ENCODE data around the gene GAL3ST2.

GAL3ST2 gene

GRCh38 chr2:241811952-241812729, 35.5 kb downstream of the GAL3ST2 start:
- TF ChIP-seq ISL1 (CRISPR knock-in tag; IDR thresholded peaks at IDR 0.05): no peak
- no peak for TF ChIP-seq GLIS3 (CRISPR knock-in tag; IDR thresholded peaks at IDR 0.05)
- no peak for TF ChIP-seq ZFP30 (CRISPR knock-in tag; IDR thresholded peaks at IDR 0.05)
- TF ChIP-seq ZC3H10 (CRISPR knock-in tag; IDR thresholded peaks at IDR 0.05): no peak
- TF ChIP-seq, protein P1, sequence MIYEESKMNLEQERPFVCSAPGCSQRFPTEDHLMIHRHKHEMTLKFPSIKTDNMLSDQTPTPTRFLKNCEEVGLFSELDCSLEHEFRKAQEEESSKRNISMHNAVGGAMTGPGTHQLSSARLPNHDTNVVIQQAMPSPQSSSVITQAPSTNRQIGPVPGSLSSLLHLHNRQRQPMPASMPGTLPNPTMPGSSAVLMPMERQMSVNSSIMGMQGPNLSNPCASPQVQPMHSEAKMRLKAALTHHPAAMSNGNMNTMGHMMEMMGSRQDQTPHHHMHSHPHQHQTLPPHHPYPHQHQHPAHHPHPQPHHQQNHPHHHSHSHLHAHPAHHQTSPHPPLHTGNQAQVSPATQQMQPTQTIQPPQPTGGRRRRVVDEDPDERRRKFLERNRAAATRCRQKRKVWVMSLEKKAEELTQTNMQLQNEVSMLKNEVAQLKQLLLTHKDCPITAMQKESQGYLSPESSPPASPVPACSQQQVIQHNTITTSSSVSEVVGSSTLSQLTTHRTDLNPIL (CRISPR knock-in tag; IDR thresholded peaks at IDR 0.05; ENCODE audit: low read depth): no peak
- TF ChIP-seq, protein P2, sequence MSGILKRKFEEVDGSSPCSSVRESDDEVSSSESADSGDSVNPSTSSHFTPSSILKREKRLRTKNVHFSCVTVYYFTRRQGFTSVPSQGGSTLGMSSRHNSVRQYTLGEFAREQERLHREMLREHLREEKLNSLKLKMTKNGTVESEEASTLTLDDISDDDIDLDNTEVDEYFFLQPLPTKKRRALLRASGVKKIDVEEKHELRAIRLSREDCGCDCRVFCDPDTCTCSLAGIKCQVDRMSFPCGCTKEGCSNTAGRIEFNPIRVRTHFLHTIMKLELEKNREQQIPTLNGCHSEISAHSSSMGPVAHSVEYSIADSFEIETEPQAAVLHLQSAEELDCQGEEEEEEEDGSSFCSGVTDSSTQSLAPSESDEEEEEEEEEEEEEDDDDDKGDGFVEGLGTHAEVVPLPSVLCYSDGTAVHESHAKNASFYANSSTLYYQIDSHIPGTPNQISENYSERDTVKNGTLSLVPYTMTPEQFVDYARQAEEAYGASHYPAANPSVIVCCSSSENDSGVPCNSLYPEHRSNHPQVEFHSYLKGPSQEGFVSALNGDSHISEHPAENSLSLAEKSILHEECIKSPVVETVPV (CRISPR knock-in tag; IDR thresholded peaks at IDR 0.05): no peak
- no peak for TF ChIP-seq OSR1 (CRISPR knock-in tag; IDR thresholded peaks at IDR 0.05)
- TF ChIP-seq ZNF70 (CRISPR knock-in tag; IDR thresholded peaks at IDR 0.05): no peak
- TF ChIP-seq TCF4 (CRISPR knock-in tag; IDR thresholded peaks at IDR 0.05; ENCODE audit: borderline replicate concordance): no peak
- TF ChIP-seq, protein P3, sequence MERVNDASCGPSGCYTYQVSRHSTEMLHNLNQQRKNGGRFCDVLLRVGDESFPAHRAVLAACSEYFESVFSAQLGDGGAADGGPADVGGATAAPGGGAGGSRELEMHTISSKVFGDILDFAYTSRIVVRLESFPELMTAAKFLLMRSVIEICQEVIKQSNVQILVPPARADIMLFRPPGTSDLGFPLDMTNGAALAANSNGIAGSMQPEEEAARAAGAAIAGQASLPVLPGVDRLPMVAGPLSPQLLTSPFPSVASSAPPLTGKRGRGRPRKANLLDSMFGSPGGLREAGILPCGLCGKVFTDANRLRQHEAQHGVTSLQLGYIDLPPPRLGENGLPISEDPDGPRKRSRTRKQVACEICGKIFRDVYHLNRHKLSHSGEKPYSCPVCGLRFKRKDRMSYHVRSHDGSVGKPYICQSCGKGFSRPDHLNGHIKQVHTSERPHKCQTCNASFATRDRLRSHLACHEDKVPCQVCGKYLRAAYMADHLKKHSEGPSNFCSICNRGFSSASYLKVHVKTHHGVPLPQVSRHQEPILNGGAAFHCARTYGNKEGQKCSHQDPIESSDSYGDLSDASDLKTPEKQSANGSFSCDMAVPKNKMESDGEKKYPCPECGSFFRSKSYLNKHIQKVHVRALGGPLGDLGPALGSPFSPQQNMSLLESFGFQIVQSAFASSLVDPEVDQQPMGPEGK (CRISPR knock-in tag; IDR thresholded peaks at IDR 0.05; ENCODE audit: borderline replicate concordance): no peak
- TF ChIP-seq, protein P4, sequence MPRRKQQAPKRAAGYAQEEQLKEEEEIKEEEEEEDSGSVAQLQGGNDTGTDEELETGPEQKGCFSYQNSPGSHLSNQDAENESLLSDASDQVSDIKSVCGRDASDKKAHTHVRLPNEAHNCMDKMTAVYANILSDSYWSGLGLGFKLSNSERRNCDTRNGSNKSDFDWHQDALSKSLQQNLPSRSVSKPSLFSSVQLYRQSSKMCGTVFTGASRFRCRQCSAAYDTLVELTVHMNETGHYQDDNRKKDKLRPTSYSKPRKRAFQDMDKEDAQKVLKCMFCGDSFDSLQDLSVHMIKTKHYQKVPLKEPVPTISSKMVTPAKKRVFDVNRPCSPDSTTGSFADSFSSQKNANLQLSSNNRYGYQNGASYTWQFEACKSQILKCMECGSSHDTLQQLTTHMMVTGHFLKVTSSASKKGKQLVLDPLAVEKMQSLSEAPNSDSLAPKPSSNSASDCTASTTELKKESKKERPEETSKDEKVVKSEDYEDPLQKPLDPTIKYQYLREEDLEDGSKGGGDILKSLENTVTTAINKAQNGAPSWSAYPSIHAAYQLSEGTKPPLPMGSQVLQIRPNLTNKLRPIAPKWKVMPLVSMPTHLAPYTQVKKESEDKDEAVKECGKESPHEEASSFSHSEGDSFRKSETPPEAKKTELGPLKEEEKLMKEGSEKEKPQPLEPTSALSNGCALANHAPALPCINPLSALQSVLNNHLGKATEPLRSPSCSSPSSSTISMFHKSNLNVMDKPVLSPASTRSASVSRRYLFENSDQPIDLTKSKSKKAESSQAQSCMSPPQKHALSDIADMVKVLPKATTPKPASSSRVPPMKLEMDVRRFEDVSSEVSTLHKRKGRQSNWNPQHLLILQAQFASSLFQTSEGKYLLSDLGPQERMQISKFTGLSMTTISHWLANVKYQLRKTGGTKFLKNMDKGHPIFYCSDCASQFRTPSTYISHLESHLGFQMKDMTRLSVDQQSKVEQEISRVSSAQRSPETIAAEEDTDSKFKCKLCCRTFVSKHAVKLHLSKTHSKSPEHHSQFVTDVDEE (CRISPR knock-in tag; IDR thresholded peaks at IDR 0.05): no peak
- no peak for TF ChIP-seq ZFP3 (CRISPR knock-in tag; IDR thresholded peaks at IDR 0.05)
- TF ChIP-seq RARB (CRISPR knock-in tag; IDR thresholded peaks at IDR 0.05): no peak
- no peak for ATAC-seq

GRCh38 chr2:241812730-241813643, 36.4 kb downstream of the GAL3ST2 start:
- ATAC-seq: no peak
- TF ChIP-seq, protein P1 (CRISPR knock-in tag; IDR thresholded peaks at IDR 0.05; ENCODE audit: low read depth): no peak

DNA sequence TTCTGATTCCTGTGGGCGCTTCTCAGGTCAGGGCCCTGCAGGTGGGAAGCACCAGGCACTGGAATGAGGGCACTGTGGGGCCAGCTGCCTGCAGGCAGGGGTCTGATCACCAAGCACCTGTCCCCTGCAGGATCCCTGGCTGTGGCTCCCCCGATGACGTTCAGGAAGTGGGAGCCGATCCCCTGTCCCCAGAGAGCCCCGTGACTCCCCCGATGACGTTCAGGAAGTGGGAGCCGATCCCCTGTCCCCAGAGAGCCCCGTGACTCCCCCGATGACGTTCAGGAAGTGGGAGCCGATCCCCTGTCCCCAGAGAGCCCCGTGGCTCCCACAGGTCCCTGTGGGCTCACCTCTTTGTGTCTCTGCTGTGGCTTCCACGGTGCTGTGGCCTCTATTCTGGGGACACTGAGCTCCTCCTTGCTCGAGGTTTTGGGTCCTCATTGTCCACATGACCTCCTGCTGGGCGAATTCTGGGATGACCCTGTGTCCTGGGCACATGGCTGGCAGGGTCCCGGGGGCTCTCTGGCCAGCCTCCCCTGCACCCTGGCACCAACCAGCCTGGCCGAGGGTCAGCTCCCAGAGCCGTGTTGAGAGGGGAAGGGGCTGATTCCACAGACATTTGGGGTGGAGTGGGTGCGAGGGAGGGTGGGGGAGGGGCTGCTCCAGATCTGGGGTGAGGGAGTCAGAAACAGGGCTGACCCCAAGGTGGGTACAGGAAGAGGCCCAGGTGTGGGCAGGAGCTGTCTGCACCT, 37.2 kb downstream of the GAL3ST2 start:
- ATAC-seq: no peak

DNA sequence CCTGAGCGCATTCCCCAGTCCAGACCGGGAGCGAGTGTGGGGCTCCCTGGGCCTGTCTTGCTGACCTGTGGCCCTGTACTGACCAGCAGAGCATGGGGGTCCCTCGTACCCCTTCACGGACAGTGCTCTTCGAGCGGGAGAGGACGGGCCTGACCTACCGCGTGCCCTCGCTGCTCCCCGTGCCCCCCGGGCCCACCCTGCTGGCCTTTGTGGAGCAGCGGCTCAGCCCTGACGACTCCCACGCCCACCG, 37.7 kb downstream of the GAL3ST2 start:
- no peak for ATAC-seq
- TF ChIP-seq, protein P3 (CRISPR knock-in tag; IDR thresholded peaks at IDR 0.05; ENCODE audit: borderline replicate concordance): no peak
- no peak for TF ChIP-seq ZNF8 (CRISPR knock-in tag; IDR thresholded peaks at IDR 0.05)
- TF ChIP-seq CSDC2 (CRISPR knock-in tag; IDR thresholded peaks at IDR 0.05): no peak
- TF ChIP-seq RARB (CRISPR knock-in tag; IDR thresholded peaks at IDR 0.05): no peak
- no peak for TF ChIP-seq ZNF70 (CRISPR knock-in tag; IDR thresholded peaks at IDR 0.05)
- TF ChIP-seq, protein P5, sequence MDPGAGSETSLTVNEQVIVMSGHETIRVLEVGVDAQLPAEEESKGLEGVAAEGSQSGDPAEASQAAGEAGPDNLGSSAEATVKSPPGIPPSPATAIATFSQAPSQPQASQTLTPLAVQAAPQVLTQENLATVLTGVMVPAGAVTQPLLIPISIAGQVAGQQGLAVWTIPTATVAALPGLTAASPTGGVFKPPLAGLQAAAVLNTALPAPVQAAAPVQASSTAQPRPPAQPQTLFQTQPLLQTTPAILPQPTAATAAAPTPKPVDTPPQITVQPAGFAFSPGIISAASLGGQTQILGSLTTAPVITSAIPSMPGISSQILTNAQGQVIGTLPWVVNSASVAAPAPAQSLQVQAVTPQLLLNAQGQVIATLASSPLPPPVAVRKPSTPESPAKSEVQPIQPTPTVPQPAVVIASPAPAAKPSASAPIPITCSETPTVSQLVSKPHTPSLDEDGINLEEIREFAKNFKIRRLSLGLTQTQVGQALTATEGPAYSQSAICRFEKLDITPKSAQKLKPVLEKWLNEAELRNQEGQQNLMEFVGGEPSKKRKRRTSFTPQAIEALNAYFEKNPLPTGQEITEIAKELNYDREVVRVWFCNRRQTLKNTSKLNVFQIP (CRISPR knock-in tag; IDR thresholded peaks at IDR 0.05; ENCODE audit: borderline replicate concordance, low read depth): no peak
- no peak for TF ChIP-seq ZFP3 (CRISPR knock-in tag; IDR thresholded peaks at IDR 0.05)
- TF ChIP-seq SNAI2 (CRISPR knock-in tag; IDR thresholded peaks at IDR 0.05): no peak
- no peak for TF ChIP-seq ARNTL (CRISPR knock-in tag; IDR thresholded peaks at IDR 0.05; ENCODE audit: borderline replicate concordance, low read depth)
- no peak for TF ChIP-seq ESRRG (CRISPR knock-in tag; IDR thresholded peaks at IDR 0.05)
- no peak for TF ChIP-seq ZC3H10 (CRISPR knock-in tag; IDR thresholded peaks at IDR 0.05)

More for the DNA sequence above, 37.2 kb downstream of the GAL3ST2 start:
- TF ChIP-seq ZNF565 (CRISPR knock-in tag; conservative IDR thresholded peaks at IDR 0.05; ENCODE audit: low read depth) (no peak), ZFP3 (CRISPR knock-in tag; IDR thresholded peaks at IDR 0.05) (no peak)

Data from SK-N-SH treated with all-trans-retinoic acid at 6 μM for 48 hours (cell line).